ENCODE measurements around the gene TNFRSF13B. TPM values are rescaled to one million over a fixed set of nuclear protein-coding genes. Genes with fewer than 3 reads are reported as not detected.
"Not testable (repeated sequence)": the region's sequence is repeated elsewhere in the genome, so short reads cannot be mapped to it uniquely, and the experiment has no call there.

TNFRSF13B gene
- polyA plus RNA-seq, 1 of the 3 experiments (the other 2 are of a cell fraction), result not detected

- H3K9me3 ChIP-seq; H3K27ac ChIP-seq (ENCODE audit: low read depth in 2 of 2, low read length in 1 of 2); H3K36me3 ChIP-seq (replicated peaks in 1 of 2; ENCODE audit: control insufficient read depth in 1 of 2, insufficient read depth in 2 of 2, low read length in 1 of 2); H3K4me3 ChIP-seq (ENCODE audit: low read depth in 2 of 2, low read length in 1 of 2); H3K27me3 ChIP-seq (ENCODE audit: insufficient read depth); H3F3A ChIP-seq (replicated peaks; ENCODE audit: insufficient read depth); H3K9ac ChIP-seq; H3K4me1 ChIP-seq (ENCODE audit: control insufficient read depth in 1 of 2, insufficient read depth in 2 of 2, low read depth in 1 of 2, low read length in 1 of 2); H3K4me2 ChIP-seq; H2AFZ ChIP-seq (ENCODE audit: low read depth); H3K9me2 ChIP-seq; H4K20me1 ChIP-seq (ENCODE audit: insufficient read depth); H3K79me2 ChIP-seq (ENCODE audit: insufficient read depth); DNase-seq; CTCF ChIA-PET; POLR2A ChIA-PET: not testable (repeated sequence)
- 70% methylated on average over 8 of the region's 8 CpGs for WGBS (ENCODE audit: low lambda C conversion rate)
Observed at GRCh38 chr17:16896235-16896634, 75.7 kb downstream of the TNFRSF13B start.

DNA sequence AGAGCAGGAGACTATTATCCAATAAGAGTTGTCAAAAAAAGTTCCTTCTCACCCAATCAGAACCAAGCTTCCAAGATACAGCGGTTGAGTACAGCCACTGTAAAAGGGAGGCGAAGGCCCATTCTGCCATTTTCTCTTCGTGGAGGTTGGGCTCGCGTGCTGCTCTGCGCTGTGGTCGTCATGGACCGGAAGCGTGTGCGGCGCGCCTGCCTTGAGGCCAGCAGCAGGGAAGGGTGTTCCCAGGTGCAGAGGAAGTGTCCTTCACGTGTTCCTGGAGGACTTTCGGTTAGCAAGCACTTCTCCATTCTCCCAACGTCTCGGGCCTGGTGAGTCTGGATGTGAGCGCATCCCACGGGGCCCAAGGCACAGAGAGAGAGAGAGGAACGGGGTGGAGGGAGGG is 78.4 kb downstream of the TNFRSF13B start:
- H3K4me2 ChIP-seq; DNase-seq; POLR2A ChIA-PET; H3K9me3 ChIP-seq; H3K27ac ChIP-seq (ENCODE audit: low read depth in 2 of 2, low read length in 1 of 2); H3K79me2 ChIP-seq (ENCODE audit: insufficient read depth); H3K4me1 ChIP-seq (ENCODE audit: control insufficient read depth in 1 of 2, insufficient read depth in 2 of 2, low read depth in 1 of 2, low read length in 1 of 2); H3K9ac ChIP-seq; H3F3A ChIP-seq (replicated peaks; ENCODE audit: insufficient read depth); H2AFZ ChIP-seq (ENCODE audit: low read depth); H4K20me1 ChIP-seq (ENCODE audit: insufficient read depth); H3K9me2 ChIP-seq; H3K27me3 ChIP-seq (ENCODE audit: insufficient read depth); H3K4me3 ChIP-seq (ENCODE audit: low read depth in 2 of 2, low read length in 1 of 2); CTCF ChIA-PET; H3K36me3 ChIP-seq (replicated peaks in 1 of 2; ENCODE audit: control insufficient read depth in 1 of 2, insufficient read depth in 2 of 2, low read length in 1 of 2): not testable (repeated sequence)
- 82% methylated on average over 16 of the region's 19 CpGs for WGBS (ENCODE audit: low lambda C conversion rate)

DNA sequence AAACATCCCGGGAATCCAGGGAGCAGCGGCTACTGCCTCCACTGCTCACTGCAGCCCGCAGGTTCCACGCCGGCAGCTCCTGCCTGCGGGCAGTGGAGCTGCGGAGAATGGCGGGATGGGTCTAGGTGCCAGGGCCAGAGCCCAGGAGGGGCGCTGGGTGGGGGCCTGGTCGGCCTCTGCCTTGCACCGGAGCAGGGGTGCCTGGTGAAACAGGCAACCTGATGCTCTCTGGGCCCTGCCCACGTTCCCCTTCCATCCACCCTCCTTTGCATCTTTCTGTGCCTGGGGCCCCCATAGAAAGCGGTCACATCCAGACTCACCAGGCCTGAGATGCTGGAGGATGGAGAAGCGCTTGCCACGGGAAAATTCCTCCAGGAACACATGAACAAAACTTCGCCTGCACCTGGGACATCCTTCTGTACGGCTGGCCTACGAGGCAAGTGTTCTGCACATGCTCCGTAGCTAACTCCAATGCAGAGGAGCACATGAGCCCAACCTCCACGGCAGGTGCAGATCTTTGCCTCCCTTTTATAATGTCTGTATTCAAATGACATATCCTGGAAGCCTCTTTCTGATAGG is 79.0 kb downstream of the TNFRSF13B start:
- POLR2A ChIA-PET, CTCF ChIA-PET: not testable (repeated sequence)
- WGBS (ENCODE audit: low lambda C conversion rate), result 60% methylated on average over 10 of the region's 20 CpGs

GRCh38 chr17:16889088-16889465 is 82.8 kb downstream of the TNFRSF13B start:
- H3F3A ChIP-seq (replicated peaks; ENCODE audit: insufficient read depth), result no peaks in the 10 kb centered on the region
- no peaks in the 10 kb centered on the region for H3K79me2 ChIP-seq (ENCODE audit: insufficient read depth)
- WGBS (ENCODE audit: low lambda C conversion rate), result 44% methylated on average over 5 of the region's 5 CpGs
- H3K27me3 ChIP-seq (ENCODE audit: insufficient read depth), result peaks cover 6% of the 10 kb centered on the region; the same call in 1 of the 2 replicates
- no peak overlapping the region for H3K4me2 ChIP-seq
- H3K36me3 ChIP-seq (replicated peaks in 1 of 2; ENCODE audit: control insufficient read depth in 1 of 2, insufficient read depth in 2 of 2, low read length in 1 of 2), result no peaks in the 10 kb centered on the region
- no peak for DNase-seq
- H3K4me1 ChIP-seq (ENCODE audit: control insufficient read depth in 1 of 2, insufficient read depth in 2 of 2, low read depth in 1 of 2, low read length in 1 of 2), result no peaks in the 10 kb centered on the region
- no peaks in the 10 kb centered on the region for H3K9me3 ChIP-seq
- H3K9me2 ChIP-seq, result no peaks in the 10 kb centered on the region
- no peak overlapping the region for H3K27ac ChIP-seq (ENCODE audit: low read depth in 2 of 2, low read length in 1 of 2)
- H4K20me1 ChIP-seq (ENCODE audit: insufficient read depth), result no peaks in the 10 kb centered on the region
- POLR2A ChIA-PET, result no interaction called here
- no peak overlapping the region for H3K4me3 ChIP-seq (ENCODE audit: low read depth in 2 of 2, low read length in 1 of 2)
- no peak overlapping the region for H3K9ac ChIP-seq
- CTCF ChIA-PET, result no interaction called here
- no peak overlapping the region for H2AFZ ChIP-seq (ENCODE audit: low read depth)
- no peak for TF ChIP-seq USF2 (IDR thresholded peaks at IDR 0.05; ENCODE audit: borderline replicate concordance, low read depth, low read length)
- TF ChIP-seq, protein P1, sequence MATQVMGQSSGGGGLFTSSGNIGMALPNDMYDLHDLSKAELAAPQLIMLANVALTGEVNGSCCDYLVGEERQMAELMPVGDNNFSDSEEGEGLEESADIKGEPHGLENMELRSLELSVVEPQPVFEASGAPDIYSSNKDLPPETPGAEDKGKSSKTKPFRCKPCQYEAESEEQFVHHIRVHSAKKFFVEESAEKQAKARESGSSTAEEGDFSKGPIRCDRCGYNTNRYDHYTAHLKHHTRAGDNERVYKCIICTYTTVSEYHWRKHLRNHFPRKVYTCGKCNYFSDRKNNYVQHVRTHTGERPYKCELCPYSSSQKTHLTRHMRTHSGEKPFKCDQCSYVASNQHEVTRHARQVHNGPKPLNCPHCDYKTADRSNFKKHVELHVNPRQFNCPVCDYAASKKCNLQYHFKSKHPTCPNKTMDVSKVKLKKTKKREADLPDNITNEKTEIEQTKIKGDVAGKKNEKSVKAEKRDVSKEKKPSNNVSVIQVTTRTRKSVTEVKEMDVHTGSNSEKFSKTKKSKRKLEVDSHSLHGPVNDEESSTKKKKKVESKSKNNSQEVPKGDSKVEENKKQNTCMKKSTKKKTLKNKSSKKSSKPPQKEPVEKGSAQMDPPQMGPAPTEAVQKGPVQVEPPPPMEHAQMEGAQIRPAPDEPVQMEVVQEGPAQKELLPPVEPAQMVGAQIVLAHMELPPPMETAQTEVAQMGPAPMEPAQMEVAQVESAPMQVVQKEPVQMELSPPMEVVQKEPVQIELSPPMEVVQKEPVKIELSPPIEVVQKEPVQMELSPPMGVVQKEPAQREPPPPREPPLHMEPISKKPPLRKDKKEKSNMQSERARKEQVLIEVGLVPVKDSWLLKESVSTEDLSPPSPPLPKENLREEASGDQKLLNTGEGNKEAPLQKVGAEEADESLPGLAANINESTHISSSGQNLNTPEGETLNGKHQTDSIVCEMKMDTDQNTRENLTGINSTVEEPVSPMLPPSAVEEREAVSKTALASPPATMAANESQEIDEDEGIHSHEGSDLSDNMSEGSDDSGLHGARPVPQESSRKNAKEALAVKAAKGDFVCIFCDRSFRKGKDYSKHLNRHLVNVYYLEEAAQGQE (IDR thresholded peaks at IDR 0.05; ENCODE audit: low read depth, low read length), result no peak
- no peak for TF ChIP-seq FOXJ3 (CRISPR knock-in tag; IDR thresholded peaks at IDR 0.05)
- TF ChIP-seq, protein P2, sequence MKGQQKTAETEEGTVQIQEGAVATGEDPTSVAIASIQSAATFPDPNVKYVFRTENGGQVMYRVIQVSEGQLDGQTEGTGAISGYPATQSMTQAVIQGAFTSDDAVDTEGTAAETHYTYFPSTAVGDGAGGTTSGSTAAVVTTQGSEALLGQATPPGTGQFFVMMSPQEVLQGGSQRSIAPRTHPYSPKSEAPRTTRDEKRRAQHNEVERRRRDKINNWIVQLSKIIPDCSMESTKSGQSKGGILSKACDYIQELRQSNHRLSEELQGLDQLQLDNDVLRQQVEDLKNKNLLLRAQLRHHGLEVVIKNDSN (IDR thresholded peaks at IDR 0.05; ENCODE audit: borderline replicate concordance, low read depth), result no peak
- TF ChIP-seq RAD21 (IDR thresholded peaks at IDR 0.05; ENCODE audit: low read length), result no peak
- no peak for TF ChIP-seq TCF12 (IDR thresholded peaks at IDR 0.05)

More for the DNA sequence above, 79.0 kb downstream of the TNFRSF13B start:
- not testable (repeated sequence) for H3K4me1 ChIP-seq (ENCODE audit: control insufficient read depth in 1 of 2, insufficient read depth in 2 of 2, low read depth in 1 of 2, low read length in 1 of 2); H3K4me2 ChIP-seq; H3K4me3 ChIP-seq (ENCODE audit: low read depth in 2 of 2, low read length in 1 of 2); H3K9me3 ChIP-seq; DNase-seq; H3K9ac ChIP-seq; H3K9me2 ChIP-seq; H3K27me3 ChIP-seq (ENCODE audit: insufficient read depth); H3K27ac ChIP-seq (ENCODE audit: low read depth in 2 of 2, low read length in 1 of 2); H2AFZ ChIP-seq (ENCODE audit: low read depth); H3K36me3 ChIP-seq (replicated peaks in 1 of 2; ENCODE audit: control insufficient read depth in 1 of 2, insufficient read depth in 2 of 2, low read length in 1 of 2); H3K79me2 ChIP-seq (ENCODE audit: insufficient read depth); H4K20me1 ChIP-seq (ENCODE audit: insufficient read depth); H3F3A ChIP-seq (replicated peaks; ENCODE audit: insufficient read depth)
